HFFc6 (cell line): ENCODE data around the gene SLC10A1. TPM values are rescaled to one million over a fixed set of nuclear protein-coding genes. Genes with fewer than 3 reads are reported as not detected.

ENCODE experiments used
- DNase-seq: peaks from one replicate; pipeline ENCODE4 v3.0.0-alpha.2; 2018
- H3K27ac Mint-ChIP-seq: 2 replicates; pipeline ENCODE4 v1.8.0; 2020; ENCODE audit warnings: mild to moderate bottlenecking, mixed read lengths
- H3K27me3 Mint-ChIP-seq: 2 replicates; pipeline ENCODE4 v1.8.0; 2021; ENCODE audit warnings: mild to moderate bottlenecking, moderate library complexity, mixed read lengths; ENCODE audit not compliant: insufficient read depth
- H3K36me3 Mint-ChIP-seq: 2 replicates; pipeline ENCODE4 v1.8.0; 2021; ENCODE audit warnings: low read depth, mixed read lengths
- H3K4me1 Mint-ChIP-seq: 2 replicates; pipeline ENCODE4 v1.8.0; 2020; ENCODE audit warnings: low read depth, mixed read lengths
- H3K4me3 Mint-ChIP-seq: 2 replicates; pipeline ENCODE4 v1.8.0; 2020; ENCODE audit warnings: mild to moderate bottlenecking, moderate library complexity, mixed read lengths
- H3K9me3 Mint-ChIP-seq: 2 replicates; pipeline ENCODE4 v1.8.0; 2020; ENCODE audit warnings: mild to moderate bottlenecking, mixed read lengths
- total RNA-seq, 6 experiments: library from RNA; stranded (reverse); fragmentation: NEBNext Ultra II Directional; extraction: Animal tissue kit (Norgen Biotek cat#: 25700); gene quantifications; 2 replicates in 1 of 6; 3 replicates in 5 of 6; pipeline ENCODE4 v1.2.3, GENCODE V29; 2021
- TF ChIP-seq, protein P1 (sequence below): fragments of 200-600 bp; sonication (generic); IDR thresholded peaks from 2 replicates; pipeline ENCODE4 v1.5.0; 2021; ENCODE audit warnings: antibody characterized with exemption, mild to moderate bottlenecking

The SLC10A1 gene
- total RNA-seq, 6 experiments from 2014 or later: not detected

DNA sequence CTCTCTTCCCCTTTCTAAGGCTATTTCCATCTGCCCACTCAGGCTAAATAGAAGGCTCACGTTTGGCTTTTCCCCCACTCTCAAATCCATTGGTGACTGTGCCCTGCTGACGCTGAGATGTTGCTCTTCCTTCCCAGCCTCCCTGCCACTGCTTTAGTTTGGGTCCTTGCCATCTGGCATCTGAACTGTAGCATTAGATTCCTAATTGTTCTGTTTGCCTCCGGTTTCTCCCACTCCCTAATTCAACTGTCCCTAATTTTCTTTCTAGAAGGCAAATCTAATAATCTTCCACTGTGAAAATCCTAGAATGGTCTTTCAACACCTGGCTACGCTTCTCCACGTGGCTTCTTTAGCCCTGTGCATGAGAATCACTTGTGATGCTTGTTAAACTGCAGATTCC is 44.6 kb upstream of the SLC10A1 start:
- no peak overlapping the region for H3K4me3 Mint-ChIP-seq

DNA sequence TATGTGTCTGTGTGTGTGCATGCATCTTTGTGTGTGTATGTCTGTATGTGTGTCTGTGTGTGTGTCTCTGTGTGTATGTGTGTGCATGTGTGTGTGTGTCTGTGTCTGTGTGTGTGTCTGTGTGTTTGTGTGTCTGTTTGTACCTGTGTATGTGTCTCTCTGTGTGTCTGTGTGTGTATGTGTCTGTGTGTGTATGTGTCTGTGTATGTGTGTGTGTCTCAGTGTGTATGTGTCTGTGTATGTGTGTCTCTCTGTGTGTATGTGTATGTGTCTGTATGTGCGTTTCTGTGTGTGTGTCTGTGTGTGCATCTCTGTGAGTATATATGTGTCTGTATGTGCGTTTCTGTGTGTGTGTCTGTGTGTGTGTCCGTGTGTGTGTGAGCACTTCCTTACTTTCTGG is 42.6 kb upstream of the SLC10A1 start:
- H3K9me3 Mint-ChIP-seq: no peaks in the 10 kb centered on the region
- TF ChIP-seq, protein P1, sequence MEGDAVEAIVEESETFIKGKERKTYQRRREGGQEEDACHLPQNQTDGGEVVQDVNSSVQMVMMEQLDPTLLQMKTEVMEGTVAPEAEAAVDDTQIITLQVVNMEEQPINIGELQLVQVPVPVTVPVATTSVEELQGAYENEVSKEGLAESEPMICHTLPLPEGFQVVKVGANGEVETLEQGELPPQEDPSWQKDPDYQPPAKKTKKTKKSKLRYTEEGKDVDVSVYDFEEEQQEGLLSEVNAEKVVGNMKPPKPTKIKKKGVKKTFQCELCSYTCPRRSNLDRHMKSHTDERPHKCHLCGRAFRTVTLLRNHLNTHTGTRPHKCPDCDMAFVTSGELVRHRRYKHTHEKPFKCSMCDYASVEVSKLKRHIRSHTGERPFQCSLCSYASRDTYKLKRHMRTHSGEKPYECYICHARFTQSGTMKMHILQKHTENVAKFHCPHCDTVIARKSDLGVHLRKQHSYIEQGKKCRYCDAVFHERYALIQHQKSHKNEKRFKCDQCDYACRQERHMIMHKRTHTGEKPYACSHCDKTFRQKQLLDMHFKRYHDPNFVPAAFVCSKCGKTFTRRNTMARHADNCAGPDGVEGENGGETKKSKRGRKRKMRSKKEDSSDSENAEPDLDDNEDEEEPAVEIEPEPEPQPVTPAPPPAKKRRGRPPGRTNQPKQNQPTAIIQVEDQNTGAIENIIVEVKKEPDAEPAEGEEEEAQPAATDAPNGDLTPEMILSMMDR: no peak
- no peak overlapping the region for H3K27ac Mint-ChIP-seq
- DNase-seq: no peak
- no peaks in the 10 kb centered on the region; the same call in 1 of the 2 replicates for H3K27me3 Mint-ChIP-seq
- H3K36me3 Mint-ChIP-seq: no peaks in the 10 kb centered on the region
- H3K4me1 Mint-ChIP-seq: no peaks in the 10 kb centered on the region
- no peak overlapping the region for H3K4me3 Mint-ChIP-seq

More for the DNA sequence above, 44.6 kb upstream of the SLC10A1 start:
- DNase-seq: no peak
- Mint-ChIP-seq H3K27me3 (peaks cover 2% of the 10 kb centered on the region), H3K4me1 (no peaks in the 10 kb centered on the region), H3K9me3 (no peaks in the 10 kb centered on the region), H3K27ac (no peak overlapping the region), H3K36me3 (no peaks in the 10 kb centered on the region)
- TF ChIP-seq, protein P1: no peak

DNA sequence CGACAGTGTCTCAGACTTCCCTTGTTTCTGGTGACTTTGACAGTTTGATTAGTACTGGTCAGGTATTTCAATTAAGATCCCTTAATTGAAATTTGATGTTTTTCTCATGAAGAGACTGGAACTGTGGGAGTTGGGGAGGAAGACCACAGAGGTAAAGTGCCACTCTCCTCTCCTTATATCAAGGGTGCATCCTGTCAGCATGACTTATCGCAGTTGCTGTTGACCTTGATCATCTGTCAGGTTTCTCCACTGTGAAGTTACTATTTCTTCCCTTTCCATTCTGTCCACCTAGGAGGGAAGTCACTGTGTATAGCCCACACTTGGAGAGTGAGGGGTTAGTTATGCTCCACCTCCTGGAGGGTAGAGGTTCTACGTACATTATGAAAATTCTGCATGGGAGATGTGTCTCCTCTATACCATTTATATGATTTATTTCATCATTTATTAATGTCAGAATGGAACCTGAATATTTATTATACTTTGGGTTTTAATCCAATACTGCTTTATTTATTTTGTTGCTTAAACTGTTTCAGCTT is 41.9 kb upstream of the SLC10A1 start:
- Mint-ChIP-seq H3K27me3 (no peaks in the 10 kb centered on the region; the same call in 1 of the 2 replicates), H3K9me3 (no peaks in the 10 kb centered on the region), H3K4me1 (no peaks in the 10 kb centered on the region), H3K27ac (no peak overlapping the region), H3K4me3 (no peak overlapping the region), H3K36me3 (no peaks in the 10 kb centered on the region)
- TF ChIP-seq, protein P1: no peak
- DNase-seq: no peak

DNA sequence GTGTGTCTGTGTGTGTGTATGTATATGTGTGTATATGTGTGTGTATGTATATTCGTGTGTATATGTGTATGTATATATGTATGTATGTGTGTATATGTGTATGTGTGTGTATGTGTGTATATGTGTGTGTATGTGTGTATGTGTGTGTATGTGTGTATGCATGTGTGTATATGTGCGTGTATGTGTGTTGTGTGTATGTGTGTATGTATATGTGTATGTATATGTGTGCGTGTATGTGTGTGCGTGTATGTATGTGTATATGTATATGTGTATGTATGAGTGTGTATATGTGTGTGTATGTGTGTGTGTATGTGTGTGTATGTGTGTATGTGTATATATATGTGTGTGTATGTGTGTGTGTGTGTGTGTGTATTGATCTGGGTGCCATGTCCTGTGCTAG is 31.8 kb upstream of the SLC10A1 start:
- no peaks in the 10 kb centered on the region for H3K4me1 Mint-ChIP-seq
- no peak for DNase-seq
- TF ChIP-seq, protein P1: no peak
- no peaks in the 10 kb centered on the region; the same call in 1 of the 2 replicates for H3K9me3 Mint-ChIP-seq
- no peaks in the 10 kb centered on the region for H3K36me3 Mint-ChIP-seq
- peaks cover 2% of the 10 kb centered on the region for H3K27me3 Mint-ChIP-seq
- H3K4me3 Mint-ChIP-seq: no peak overlapping the region
- no peak overlapping the region for H3K27ac Mint-ChIP-seq

DNA sequence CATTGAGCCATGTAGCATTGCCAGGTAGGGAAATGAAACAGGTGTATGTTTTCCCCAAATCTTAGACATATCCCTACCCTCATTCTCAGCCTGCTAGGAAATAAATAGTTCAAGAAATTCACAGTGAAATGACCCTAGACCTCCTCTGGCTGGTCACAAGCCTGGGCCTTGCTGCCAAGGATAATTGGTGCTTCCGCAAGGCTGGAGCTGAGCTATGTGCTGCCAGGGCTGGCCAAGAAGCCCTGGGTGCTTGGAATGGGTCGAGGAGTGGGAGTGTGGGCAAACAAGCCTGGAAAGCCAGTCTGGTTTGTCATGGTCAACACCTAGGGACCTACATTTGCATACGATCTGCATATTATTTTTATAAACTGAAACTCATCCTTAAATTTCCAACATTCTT is 31.3 kb upstream of the SLC10A1 start:
- no peaks in the 10 kb centered on the region for H3K36me3 Mint-ChIP-seq
- no peak overlapping the region for H3K4me3 Mint-ChIP-seq
- TF ChIP-seq, protein P1: no peak
- no peaks in the 10 kb centered on the region for H3K4me1 Mint-ChIP-seq
- no peak overlapping the region for H3K27ac Mint-ChIP-seq
- no peaks in the 10 kb centered on the region; the same call in 1 of the 2 replicates for H3K9me3 Mint-ChIP-seq
- no peak for DNase-seq
- H3K27me3 Mint-ChIP-seq: peaks cover 5% of the 10 kb centered on the region
